NCI-H446 (cell line): Measurements from ENCODE around the gene CNGA2.
"Not testable (repeated sequence)": the region's sequence is repeated elsewhere in the genome, so short reads cannot be mapped to it uniquely, and the experiment has no call there.

ENCODE experiments used
- DNase-seq, 2 experiments: peaks; one replicate each; lab custom pipeline; 2025; lab: John Stamatoyannopoulos, UW

The CNGA2 gene

DNA sequence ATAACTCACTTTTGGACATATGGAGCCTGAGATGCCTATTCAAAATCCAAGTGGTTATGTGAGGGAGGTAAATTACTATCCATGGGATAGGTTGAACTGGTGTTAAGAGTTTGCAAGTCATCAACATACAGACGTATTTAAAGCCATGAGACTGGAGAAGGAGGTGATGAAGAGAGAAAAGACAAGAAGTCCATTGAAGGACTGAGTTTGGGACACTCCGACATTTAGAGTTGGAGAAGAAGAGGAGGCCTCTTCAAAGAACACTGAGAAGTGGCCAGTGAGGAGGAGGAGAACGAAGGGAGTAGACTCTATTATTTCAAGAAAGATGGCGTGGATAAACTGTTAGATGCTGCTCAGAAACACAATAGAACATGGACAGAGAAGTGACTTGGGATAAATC, at the start of gene CNGA2:
TSS of gene CNGA2 (plus strand) at position 301 of the 400 bp plus-strand sequence. CDS start 3,738 bp downstream, outside the sequence.
- no peak for DNase-seq

DNA sequence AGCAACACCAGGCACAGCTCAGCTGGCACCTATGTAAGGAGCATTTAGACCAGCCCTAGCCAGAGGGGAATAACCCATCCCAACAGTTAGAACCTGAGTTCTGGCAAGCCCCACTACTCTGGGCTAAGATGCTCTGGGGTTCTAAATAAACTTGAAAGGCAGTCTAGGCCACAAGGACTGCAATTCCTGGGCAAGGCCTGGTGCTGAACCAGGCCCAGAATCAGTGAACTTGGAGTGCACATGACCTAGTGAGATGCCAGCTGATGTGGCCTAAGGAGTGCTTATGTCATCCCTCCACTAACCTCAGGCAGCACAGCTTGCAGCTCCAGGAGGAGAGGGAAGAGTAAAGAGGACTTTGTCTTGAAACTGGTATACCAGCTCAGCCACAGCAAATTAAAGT, 46.9 kb upstream of the CNGA2 start:
- no peak for DNase-seq

DNA sequence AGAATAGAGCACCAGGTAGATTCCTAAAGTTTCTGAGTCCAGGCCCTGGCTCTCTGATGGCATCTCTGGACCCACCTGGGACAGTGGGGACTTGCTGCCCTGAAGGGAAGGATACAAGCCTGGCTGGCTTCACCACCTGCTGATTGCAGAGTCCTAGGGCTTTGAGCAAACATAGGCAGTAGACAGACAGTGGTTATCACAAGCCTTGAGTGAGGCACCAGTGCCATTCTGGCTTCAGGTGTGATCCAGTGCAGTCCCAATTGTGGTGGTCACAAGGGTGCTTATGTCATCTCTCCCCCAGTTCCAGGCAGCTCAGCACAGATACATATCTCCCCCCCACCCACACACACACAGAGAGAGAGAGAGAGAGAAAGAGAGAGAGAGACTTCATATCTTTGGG, 45.9 kb upstream of the CNGA2 start:
- no peak for DNase-seq

DNA sequence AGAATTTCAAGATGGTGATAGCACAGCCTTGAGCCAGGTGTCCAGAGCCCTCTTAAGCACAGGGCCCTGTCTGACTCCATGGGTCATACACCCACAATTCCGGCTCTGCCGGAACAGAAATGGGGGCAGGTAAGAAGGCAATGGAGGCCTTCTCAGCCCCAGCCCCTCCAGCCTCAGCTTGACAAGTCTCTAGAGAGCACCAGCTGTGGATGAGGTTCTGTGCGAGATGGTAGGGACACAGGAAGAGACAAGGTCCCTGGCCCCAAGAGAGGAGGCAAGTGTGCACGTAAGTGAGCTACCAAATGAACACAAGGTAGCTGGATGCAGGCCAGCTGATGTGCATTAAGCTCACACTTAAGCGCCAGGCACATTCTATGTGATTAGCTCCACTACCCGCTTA, 41.7 kb upstream of the CNGA2 start:
- no peak for DNase-seq

DNA sequence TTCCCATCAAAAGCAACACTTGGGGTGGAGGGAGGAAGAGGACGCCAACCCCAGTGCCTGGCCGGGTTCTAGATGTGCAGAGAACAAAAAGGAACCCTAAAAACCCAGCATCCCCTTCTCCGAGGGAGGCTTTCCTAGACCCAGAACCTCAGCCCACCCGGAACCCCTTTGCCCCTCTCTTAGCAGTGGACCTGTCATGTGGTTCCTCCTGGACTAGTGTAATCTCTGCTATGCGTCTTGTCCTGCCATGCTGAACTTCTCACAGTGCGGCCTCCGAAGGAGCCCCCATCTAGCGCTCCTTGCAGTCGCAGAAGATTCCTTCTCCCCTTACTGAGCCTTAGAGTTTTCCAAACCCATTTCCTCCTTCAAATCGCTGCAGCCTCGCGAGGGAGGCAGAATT, 40.4 kb upstream of the CNGA2 start:
- DNase-seq = no peak

DNA sequence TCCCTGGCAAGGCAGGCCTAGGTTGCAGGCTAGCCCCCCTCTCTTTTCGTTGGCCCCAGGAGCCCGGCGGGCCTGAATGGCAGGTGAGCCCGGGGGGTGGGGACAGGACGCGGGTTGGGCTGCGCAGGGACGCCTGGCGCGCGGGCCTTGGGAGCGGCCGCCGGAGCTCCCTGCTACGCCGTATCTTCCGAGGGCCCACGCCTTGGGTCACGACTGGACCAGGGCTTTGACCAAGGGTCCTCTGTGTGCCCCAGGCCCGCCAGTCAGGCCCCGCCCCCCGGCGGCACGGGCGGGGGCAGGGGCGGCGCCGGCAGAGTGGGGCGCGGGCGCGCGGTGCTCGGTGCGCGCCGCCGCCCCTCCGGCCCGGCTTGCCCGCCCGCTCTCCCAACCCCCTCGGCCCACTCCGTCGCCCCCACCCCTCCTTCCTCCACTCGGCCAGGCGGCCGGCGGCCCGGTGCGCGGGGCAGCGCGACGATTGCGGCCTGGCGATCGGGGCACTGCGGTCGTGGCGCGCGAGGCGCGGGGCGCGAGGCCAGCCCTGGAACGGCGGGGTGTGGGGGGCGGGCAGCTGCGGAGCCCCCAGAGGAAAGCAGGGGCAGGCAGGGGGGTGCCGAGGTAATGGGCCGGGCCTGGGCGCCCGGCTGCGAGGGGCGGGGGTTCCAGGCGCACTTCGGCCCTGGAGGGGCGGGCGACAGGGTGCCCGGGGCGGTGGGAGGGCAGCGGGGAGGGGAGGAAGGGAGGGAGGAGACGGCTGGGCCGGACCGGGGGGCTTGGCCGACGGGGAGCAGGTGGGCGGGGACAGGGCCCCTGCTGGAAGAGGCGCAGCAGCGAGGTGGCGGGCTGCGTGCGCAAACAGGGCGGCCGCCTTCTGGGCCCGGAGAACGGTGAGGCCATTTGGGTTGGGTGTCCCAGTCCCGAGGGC, 39.6 kb upstream of the CNGA2 start, which contains the start of gene PRRG3:
TSS of gene PRRG3 (plus strand) at position 798 of the 922 bp plus-strand sequence. CDS start 3,357 bp downstream, outside the sequence.
- no peak for DNase-seq

DNA sequence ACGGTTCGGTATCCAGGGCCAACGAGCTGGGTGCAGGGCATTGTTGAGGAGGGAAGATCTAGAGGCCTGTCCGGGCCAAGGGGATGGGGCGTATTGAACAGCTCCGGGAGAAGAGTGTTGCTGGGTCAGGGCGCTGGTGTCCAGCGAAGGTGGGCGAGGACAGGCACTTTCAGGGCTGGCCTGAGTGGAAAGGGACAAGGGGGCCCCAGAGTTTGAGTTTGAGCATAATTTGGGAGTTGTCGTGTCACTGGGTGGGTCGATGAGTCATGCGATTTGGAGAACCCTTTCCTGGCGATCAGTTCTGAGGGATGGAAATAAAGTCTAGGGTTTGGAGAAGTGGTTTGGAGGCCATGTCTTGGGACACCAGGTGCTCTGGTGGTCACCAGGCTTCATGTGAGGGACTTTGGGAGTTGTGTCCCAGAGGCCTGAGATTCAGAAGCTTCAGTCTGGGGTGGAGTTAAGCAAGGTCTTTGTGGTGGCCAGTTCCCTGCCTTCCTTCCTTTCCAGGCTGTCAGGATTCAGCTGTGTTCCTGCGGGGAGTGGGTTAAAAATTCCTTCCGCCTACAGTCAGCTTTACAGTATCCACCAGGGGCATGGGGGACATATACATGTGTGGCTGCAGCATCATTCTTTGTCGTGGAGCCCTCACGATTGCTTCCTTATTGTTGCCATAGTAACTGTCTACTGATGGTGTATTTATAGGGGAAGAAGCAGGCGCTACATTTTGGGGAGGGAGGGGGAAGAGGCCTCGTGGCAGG, 38.8 kb upstream of the CNGA2 start:
- no peak for DNase-seq

DNA sequence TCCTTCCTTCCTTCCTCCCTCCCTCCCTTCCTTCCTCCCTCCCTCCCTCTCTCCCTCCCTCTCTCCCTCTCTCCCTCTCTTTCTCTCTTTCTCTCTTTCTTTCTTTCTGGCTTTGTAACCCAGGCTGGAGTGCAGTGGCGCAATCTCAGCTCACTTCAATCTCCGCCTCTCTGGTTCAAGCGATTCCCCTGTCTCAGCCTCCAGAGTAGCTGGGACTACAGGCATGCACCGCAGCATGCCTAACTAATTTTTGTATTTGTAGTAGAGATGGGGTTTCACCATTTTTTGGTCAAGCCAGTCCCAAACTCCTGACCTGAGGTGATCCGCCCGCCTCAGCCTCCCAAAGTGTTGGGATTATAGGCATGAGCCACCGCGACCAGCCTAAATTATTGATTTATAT, 37.5 kb upstream of the CNGA2 start:
- not testable (repeated sequence) for DNase-seq

DNA sequence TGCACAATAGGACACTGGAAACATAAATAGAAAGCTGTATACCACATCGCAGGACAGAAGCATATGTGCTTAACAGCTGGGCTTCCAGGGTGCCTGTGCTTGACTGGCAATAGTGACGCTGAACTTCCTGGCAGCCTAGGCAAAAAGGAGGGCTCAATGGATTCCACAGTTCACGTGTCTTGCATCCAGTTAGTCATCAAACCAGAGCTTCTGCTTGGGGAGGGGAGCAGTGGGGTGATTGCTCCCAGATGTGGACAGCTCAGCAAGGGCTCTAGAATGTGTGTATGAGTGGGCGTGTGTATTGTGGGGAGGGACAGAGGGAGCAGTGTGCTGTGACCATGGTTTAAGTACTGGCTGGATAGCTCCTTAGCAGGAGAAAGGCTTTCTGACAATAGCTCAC, 37.0 kb upstream of the CNGA2 start:
- DNase-seq = no peak

DNA sequence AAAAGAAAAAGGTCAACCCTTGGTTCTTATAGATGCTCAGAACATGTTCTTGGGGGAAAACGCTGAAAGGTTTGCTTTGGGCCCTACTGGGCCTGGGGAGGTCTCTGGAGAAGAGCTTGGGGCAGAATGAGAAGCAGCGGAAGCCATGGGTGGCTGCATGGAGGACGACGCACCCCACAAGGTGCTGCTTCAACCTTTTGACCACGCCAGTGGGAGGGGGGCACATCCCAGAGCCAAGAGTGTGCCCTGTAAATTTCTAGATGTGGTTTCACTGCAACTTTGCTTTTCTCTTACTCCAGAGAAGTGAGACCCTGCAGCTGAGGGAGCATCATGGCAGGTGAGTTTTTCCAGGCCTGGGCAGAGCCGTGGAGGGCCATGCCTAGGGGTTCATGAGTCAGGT, 36.1 kb upstream of the CNGA2 start:
- no peak for DNase-seq

DNA sequence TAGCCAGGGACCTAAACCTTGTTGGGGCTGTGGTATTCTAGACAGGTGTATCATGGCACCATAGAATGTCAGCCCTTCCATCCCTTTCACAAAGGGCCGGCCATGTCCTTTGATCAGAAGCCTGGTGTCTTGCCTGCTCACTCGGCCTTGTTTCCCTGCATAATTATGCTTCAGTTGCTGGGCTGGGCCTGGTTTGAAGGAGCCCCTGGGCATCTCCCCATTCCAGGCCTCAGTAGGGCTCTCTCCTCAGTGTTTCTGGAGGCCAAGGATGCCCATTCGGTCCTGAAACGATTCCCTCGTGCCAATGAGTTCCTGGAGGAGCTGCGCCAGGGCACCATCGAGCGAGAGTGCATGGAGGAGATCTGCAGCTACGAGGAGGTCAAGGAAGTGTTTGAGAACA, 34.8 kb upstream of the CNGA2 start:
- no peak for DNase-seq

DNA sequence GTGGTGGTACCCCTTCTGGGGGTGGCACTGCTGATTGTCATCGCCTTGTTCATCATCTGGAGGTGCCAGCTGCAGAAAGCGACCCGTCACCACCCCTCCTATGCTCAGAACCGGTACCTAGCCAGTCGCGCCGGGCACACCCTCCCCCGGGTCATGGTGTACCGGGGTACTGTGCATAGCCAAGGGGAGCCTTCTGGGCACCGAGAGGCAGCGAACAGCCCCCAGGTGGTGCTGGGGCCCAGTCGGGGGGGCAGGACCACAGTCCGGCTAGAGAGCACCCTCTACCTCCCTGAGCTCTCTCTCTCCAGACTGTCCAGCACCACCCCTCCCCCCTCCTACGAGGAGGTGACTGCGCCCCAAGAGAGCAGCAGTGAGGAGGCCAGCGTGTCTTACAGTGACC, 34.0 kb upstream of the CNGA2 start:
- no peak for DNase-seq

DNA sequence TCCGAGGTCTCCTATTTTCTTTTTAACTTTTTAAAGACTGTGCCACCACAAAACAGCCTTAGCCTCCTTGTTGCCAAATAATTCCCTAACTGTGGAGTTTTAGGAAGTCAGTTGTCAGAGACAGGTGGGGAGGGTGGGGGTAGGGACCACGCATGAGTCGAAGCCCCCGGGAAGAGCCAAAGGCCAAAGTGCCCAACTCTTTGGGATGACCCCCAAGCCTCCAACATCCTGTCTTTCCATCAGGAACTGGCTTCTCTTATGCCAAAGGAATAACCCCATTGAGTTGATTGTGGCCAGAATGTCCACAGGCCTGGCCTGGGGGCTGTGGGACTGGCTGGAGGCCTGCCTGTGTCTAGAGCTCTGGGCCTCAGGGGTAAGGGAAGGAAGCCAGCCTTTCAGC, 33.5 kb upstream of the CNGA2 start:
- no peak for DNase-seq

DNA sequence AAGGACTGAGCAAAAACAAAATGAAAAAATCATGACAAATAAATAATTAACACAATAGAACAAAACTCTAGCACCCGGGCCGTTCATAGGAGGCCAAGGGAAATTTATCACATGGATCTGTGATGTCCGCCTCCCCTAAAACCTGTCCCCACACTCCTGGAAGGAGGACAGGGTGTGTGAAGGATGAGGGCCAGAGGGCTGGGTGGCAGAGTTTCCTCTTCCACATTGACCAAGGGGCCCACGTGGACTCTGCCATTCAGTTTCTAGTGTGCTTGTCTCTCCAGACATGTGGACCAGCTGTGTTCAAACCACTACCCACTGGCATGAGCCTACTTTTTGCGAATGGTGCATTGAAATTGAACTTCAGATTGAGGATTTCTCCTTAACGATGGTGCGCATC, 33.0 kb upstream of the CNGA2 start:
- DNase-seq = no peak

DNA sequence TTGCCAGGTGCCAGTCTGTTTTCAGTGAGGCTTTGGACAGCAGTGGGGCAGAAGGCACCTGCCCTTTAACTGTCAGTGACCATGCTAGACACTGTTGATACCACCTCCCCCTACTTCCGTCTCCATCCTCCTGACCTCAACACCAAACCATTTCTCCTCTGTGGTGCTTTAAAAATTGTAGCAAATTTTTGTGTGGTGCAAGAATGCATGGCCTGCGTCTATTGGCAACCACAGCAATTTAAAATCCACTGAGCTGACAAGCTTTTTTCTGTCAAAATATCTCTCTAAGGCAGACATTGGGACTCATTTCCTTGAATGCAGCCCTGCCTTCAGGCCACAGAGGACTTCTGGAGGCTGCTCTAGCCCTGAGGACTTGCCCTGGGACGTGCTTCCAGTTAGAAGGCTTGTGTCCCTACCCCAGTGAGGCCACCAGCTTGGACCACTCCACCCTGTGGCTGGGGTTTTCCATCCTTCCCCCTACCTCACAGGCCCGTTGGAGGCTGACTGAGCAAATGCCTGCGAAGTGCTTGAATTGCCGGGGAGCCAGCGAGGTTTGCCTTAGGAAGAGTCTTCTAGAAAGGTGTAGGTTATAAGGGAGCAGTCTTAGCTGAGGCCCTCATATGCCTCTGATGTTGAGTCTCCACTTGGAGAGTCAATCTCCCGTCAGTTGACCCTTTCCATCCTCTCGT, 32.4 kb upstream of the CNGA2 start:
- DNase-seq = no peak

DNA sequence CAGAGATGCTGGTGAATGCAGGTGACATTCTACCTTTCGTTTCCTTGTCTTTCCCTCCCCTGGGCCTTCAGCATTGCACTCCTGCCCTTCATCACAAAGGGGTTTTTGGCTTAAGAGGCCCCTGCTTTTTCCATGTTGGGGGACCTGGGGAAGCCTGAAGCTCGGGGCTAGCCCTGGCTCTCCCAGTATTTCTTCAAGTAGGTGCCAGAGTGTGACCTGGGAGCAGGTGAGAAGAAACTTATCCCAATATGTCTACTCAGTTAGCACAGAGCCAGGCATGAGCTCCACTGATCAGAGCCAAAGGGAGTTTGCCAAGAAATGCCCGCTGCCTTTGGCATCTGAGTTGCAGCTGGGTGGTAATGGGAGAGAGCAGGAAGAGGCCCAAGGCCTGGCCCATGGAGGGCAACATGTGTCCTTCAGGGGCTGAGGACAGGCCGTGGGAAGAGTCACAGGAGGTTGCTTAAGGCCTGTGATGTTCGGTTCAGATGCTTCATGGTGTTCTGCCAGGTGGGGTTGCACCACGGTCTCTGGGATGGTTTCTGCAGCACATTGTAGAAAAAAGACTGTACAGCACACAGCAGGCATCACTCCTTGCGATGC, 31.7 kb upstream of the CNGA2 start:
- DNase-seq = no peak

DNA sequence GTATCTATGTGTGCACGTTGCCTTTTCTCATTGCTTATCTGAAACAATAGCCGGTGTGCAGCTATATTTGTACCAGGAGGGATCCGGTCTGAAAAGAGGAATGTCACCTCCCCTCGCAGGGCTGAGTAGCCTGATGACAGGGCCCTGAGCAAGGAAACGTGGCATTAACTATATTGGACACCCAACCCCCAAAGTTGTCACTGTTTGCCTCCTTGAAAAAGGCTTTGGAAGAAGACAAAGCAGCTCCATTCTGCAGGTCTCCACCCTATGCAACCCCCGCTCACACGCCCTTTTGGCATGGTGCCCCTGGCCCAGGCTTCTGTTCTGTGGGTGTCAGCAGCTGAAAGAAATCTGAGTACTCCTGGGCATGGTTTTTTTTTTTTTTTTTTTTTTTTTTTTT, 31.1 kb upstream of the CNGA2 start:
- DNase-seq = no peak

DNA sequence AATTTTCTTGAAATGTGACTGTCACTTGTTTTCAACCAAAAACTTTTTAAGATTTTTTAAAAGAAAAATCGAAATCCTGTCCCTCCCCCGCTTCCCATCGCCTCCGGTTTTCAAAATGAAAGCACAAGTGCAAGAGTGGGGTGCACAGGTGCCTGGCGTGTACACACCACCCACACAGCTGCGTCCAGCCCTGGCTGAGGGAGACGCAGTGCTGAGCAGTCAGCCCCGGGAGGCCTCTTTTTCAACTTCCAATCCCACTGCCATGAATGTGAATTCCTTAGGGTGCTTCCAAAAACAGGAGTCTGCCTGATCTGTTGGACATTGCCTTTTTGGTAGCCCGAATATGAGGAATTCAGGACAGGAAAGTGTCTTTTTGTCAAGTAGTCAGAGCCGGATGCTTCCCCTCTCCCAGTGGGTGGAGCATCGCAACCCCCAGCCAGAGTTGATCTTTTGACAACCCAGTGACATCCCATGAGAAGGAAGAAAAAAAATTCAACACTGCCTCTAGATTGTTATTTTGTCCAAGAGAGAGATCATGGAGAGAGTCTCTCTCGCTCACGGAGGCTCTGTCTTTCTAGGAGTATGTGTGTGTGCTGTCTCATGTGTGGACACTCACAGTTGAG, 30.4 kb upstream of the CNGA2 start:
- no peak for DNase-seq

DNA sequence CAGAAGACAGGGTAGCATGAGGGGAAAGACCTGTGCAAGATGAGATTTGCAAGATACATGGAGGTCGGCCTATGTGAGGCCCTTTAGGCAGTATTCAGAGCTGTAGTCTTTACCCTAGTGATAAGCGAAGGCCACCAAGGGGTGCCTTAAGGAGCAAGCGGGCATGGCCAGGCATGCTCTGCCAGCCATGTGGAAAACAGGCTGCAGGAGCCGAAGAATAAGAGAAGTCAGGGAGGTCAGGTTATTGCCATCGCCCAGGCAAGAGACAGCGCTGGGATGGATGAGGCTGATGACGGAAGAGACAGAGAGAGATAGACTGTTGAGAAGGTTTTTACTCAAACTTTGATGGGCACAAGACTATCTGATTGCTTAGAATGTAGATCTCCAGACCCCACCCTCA, 25.7 kb upstream of the CNGA2 start:
- DNase-seq = no peak

DNA sequence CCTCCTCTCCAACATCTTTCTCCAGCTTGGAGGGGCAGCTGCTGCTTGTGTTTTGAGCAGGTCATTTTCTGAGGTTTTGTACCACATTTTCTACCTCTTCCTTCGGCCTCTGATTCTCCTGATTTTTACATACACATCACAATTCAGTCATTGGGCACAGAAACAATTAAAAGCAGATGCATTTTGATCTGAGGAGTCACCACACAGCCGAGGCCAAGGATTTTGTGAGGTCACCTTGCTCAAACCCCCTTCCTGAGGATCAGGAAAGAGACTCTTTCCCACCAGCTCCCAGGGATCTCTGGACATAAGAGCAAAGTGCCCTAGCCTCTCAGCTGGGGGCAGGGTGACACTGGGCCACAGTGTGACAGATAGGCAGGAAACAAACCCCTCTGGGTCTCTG, 24.1 kb upstream of the CNGA2 start:
- DNase-seq = no peak

DNA sequence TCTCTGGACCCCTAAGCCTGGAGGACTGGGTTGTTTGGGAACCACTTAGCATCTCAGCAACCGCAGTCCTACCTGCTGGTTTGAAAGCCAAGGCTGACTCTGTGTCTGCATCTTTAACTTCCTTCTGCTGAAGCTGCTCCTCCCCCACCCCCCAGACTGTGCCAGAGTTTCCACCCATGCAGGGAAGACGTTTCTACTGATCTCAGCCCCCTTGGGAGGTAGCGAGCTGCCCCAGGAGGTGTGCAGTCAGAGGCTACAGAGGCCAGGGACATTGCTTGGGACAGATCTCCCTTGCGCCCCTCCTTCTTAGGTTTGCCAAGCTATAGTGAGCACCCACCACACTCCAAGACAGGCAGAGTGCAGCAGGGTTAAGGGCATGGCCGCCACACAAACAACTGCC, 23.4 kb upstream of the CNGA2 start:
- DNase-seq = no peak

DNA sequence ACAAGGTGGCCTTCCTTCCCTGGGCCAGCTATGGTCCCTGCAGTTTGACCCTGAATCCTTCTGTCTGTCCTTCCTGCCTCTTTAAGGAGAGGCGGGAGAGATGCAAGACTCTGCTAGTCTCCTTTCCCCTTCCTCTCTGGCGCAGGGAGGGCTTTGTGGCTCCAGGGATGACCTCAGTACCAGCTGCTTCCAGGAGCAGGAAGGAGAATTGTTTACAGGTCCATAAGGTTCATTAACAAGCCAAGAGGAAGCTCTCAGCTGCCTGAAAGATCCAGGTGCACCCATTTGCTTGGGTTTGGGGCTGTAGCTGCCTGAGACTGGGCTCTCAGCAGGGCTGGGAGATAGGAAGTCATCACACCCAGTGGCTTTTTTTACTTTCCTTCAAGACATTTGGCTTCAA, 22.8 kb upstream of the CNGA2 start:
- DNase-seq = no peak
